Subcutaneous adipose tissue (tissue), 4 donors: ENCODE results near the gene TNS2. TPM values are rescaled to one million over a fixed set of nuclear protein-coding genes. Genes with fewer than 3 reads are reported as not detected.

Experiments
- total RNA-seq, 4 donors: library from RNA; depleted of rRNA; stranded (reverse); fragments of >200 nt; gene quantifications; one replicate each; pipeline ENCODE4 v1.1.0, GENCODE V29; 2016
- TF ChIP-seq, protein P1 (sequence below): fragments of 450-650 bp; IDR thresholded peaks from one replicate; pipeline ENCODE4 v1.5.1; 2016; ENCODE audit warnings: low read depth, mild to moderate bottlenecking, control low read depth, antibody characterized with exemption, moderate library complexity

Gene TNS2
- total RNA-seq, 4 donors from 2014 or later = 108 to 522 (median 189) TPM

DNA sequence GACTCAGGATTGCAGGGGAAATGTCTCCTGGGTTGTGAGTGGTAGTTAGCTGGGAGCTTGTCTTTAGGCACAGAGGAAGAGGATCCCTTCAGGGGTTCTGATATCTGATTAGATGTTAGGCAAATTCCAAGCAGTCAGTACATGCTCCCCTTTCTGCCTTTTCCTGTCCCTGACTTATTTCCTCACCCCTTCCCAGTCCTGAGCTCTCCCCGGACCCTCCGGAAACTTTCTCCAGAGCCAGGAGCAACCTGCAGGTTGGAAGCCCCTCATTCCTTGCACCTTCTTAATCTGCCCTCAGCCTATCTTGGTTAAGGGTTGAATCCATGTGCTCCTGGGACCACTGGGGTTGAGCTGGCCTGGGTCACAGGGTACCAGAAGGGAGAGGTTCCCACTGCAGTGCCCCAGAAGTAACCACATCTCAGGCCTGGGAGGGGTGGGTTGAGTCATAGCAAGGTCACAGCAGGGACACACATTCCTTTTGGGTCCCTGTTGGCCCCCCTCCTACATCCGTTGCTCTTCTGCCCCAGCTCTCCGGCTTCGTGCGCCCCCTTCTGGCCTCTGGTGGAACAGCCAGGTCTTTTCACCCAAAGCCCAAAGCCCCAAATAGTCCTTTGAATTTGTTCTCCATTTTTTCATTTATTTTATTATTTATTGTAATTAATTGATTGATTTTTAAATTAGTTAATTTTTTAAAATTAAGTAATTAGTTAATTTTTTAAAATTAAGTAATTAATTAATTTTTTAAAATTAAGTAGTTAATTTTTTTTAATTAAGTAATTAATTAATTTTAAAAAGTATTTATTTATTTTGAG is 49.4 kb downstream of the TNS2 start:
- TF ChIP-seq, protein P1, sequence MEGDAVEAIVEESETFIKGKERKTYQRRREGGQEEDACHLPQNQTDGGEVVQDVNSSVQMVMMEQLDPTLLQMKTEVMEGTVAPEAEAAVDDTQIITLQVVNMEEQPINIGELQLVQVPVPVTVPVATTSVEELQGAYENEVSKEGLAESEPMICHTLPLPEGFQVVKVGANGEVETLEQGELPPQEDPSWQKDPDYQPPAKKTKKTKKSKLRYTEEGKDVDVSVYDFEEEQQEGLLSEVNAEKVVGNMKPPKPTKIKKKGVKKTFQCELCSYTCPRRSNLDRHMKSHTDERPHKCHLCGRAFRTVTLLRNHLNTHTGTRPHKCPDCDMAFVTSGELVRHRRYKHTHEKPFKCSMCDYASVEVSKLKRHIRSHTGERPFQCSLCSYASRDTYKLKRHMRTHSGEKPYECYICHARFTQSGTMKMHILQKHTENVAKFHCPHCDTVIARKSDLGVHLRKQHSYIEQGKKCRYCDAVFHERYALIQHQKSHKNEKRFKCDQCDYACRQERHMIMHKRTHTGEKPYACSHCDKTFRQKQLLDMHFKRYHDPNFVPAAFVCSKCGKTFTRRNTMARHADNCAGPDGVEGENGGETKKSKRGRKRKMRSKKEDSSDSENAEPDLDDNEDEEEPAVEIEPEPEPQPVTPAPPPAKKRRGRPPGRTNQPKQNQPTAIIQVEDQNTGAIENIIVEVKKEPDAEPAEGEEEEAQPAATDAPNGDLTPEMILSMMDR = no peak

DNA sequence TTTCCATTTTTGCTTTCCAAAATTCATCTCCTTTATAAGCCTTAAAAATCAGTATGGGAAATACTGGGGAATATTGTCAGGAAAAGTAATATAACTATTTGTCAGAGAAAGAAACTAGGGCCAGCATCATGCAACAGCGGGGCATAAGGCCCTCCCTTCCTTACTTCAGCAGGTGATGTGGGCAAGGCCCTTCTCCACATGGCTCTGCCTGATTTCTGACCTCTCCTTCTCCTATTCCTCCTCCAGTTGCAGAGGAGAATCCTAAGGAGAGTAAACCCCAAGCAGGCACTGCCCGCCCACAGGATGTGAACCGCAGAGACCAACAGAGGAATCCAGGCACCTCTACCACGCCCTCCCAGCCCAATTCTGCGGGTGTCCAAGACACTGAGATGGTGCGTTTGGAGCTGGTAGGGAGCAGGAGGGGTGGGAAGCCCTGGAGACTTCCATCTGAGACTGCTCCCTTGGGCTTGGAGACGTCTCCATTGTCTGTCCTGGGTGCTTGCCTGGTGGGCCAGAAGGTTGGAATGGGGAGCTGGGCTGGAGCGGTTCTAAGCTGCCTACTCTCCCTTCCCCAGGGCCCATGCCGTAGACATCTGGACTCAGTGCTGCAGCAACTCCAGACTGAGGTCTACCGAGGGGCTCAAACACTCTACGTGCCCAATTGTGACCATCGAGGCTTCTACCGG is 50.7 kb downstream of the TNS2 start:
- TF ChIP-seq, protein P1 = no peak

GRCh38 chr12:53101266-53101665 is 51.4 kb downstream of the TNS2 start:
- TF ChIP-seq, protein P1 = no peak

DNA sequence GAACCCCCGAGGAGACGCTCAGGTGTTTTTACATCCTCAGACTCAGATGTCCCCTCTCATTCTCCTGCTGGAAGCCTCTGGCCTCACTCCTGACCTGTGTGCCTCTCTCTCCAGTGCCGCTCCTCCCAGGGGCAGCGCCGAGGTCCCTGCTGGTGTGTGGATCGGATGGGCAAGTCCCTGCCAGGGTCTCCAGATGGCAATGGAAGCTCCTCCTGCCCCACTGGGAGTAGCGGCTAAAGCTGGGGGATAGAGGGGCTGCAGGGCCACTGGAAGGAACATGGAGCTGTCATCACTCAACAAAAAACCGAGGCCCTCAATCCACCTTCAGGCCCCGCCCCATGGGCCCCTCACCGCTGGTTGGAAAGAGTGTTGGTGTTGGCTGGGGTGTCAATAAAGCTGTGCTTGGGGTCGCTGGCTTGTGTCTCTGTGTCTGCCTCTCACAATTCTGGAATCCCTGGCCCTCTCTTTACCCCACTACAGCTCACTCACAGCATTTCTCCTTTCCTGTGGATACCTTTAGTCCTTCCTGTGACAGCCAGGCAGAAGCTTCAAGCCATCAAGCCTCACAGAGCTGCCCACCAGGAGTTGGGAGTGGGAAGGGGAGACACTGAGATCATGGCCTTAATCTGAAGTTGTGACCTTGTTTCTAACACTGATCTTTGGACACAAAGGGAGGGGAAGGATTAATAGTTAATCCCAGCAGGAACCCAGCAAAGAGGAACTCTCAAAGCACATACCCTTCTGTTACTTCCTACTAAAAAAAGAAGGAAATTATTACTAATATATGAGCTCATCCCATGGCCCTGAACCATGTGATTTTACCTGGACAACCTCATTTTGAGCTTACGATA is 52.3 kb downstream of the TNS2 start:
- TF ChIP-seq, protein P1 = no peak

DNA sequence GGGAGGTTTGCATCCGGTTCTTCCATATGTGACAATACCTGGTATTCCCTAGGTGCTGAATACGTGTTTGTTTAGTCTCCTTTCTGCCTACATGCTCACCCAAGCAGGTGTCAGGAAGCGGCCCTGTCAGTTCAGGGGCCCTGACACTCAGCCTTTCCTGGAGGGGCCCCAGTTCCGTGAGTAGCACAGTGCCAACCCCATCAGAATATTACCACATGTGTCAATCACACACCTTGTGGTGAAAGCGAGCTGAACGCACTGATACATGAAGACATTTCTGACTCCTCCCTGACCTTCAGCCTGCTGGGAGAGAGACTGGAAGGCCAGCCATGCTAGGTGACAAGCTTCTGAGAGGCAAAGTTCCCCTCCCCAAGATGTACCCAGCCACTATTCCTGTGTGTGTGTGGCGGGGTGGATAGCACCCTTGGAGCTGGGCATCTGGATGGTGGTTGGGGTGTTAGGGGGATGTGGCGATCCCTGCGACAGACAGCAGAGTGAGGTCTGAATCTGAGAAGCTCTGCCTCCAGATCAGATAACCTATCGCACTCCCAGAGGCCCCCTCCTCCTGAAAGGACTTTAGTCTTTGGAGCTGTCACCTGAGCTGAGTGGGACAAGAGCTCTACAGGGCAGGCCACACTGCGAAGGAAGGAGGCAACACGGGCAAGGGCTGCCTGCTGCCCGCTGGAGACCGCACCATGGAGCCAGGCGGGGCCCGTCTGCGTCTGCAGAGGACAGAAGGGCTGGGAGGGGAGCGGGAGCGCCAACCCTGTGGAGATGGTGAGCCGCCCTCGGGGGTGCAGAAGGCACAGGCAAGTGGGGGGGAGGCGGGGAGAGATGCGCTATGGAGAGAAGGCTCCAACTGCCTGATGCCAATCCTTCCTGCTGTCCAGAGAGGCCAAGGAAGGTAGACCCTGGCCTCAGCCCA is 53.3 kb downstream of the TNS2 start, which contains the start of gene SOAT2:
TSS of gene SOAT2 (plus strand) at position 604 of the 925 bp plus-strand sequence. CDS start at position 696, 92 bp downstream.
- TF ChIP-seq, protein P1 = no peak

DNA sequence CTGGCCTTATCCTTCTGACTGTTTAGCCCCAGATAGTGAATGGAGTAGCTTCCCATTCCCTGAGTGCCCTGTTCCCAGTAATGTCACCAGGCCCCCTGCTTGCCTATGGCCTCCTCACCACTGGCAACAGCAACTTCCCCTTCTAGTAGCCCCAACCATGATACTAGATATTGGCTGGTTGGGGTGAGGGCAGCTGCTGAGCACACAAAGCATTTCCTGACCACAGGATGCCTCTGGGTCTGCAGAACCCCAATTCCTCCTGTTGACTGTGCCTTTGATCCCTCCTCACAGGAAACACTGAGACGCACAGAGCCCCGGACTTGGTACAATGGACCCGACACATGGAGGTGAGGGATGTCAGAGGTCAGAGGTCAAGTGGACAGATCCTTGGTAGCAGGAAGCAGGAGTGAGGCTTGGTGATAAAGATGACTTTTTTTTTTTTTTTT is 54.0 kb downstream of the TNS2 start:
- TF ChIP-seq, protein P1 = no peak
